Smooth muscle cell (in vitro differentiated cells): Measurements from ENCODE around the gene GATA5. TPM values are rescaled to one million over a fixed set of nuclear protein-coding genes. Genes with fewer than 3 reads are reported as not detected.

Experiments used
- DNase-seq: peaks from one replicate; lab custom pipeline; 2025; ENCODE audit not compliant: unreplicated experiment; lab: John Stamatoyannopoulos, UW
- H2AFZ ChIP-seq: fragments of 200-600 bp; sonication (generic); 2 replicates; pipeline ENCODE4 v1.6.0; 2016; ENCODE audit warnings: antibody characterized with exemption, low read depth, mild to moderate bottlenecking
- H3F3A ChIP-seq: fragments of 200-600 bp; sonication (generic); 2 replicates; pipeline ENCODE4 v1.6.0; 2017; ENCODE audit warnings: antibody characterized with exemption, low read depth
- H3K27ac ChIP-seq: fragments of 200-600 bp; sonication (generic); 2 replicates; pipeline ENCODE4 v1.5.1; 2016; ENCODE audit warnings: low read depth, mild to moderate bottlenecking
- H3K27me3 ChIP-seq: fragments of 200-600 bp; sonication (generic); 2 replicates; pipeline ENCODE4 v1.6.1; 2016; ENCODE audit warnings: low read depth, mild to moderate bottlenecking
- H3K36me3 ChIP-seq: fragments of 200-600 bp; sonication (generic); 2 replicates; pipeline ENCODE4 v1.5.1; 2016; ENCODE audit warnings: low read depth
- H3K4me1 ChIP-seq: fragments of 200-600 bp; sonication (generic); 2 replicates; pipeline ENCODE4 v1.5.1; 2016; ENCODE audit warnings: low read depth
- H3K4me2 ChIP-seq: fragments of 200-600 bp; sonication (generic); 2 replicates; pipeline ENCODE4 v1.6.0; 2016; ENCODE audit warnings: mild to moderate bottlenecking
- H3K4me3 ChIP-seq: fragments of 200-600 bp; sonication (generic); 2 replicates; pipeline ENCODE4 v1.5.1; 2016; ENCODE audit warnings: mild to moderate bottlenecking
- H3K79me2 ChIP-seq: fragments of 200-600 bp; sonication (generic); 2 replicates; pipeline ENCODE4 v1.6.0; 2016; ENCODE audit warnings: low read depth, mild to moderate bottlenecking
- H3K9ac ChIP-seq: fragments of 200-600 bp; sonication (generic); 2 replicates; pipeline ENCODE4 v1.6.0; 2016; ENCODE audit warnings: low read depth
- H3K9me3 ChIP-seq: fragments of 200-600 bp; sonication (generic); replicated peaks from 2 replicates; pipeline ENCODE4 v1.5.1; 2016; ENCODE audit warnings: low read depth
- H4K20me1 ChIP-seq: fragments of 200-600 bp; sonication (generic); 2 replicates; pipeline ENCODE4 v1.6.0; 2016; ENCODE audit warnings: low read depth
- CTCF ChIP-seq: fragments of 200-600 bp; sonication (generic); IDR thresholded peaks from 2 replicates; pipeline ENCODE4 v1.5.1; 2017; ENCODE audit warnings: borderline replicate concordance, mild to moderate bottlenecking, antibody characterized with exemption; ENCODE audit not compliant: insufficient read depth, poor library complexity, severe bottlenecking
- WGBS: methylation state at CpG from one replicate; pipeline ENCODE4 v1.1.7; 2016; ENCODE audit warnings: low lambda C conversion rate; 5-methylcytosine and 5-hydroxymethylcytosine counted together
- polyA plus RNA-seq: library from polyadenylated mRNA; unstranded; fragments of >200 nt; fragmentation: Nextera tagmentation; extraction: Ambion mirVana; gene quantifications from 2 replicates; pipeline ENCODE4 v1.2.1, GENCODE V29; 2016
- total RNA-seq: library from RNA; depleted of rRNA; stranded (reverse); fragments of >200 nt; gene quantifications from 2 replicates; pipeline ENCODE4 v1.2.3, GENCODE V29; 2014

Gene GATA5
- total and polyA plus RNA-seq, 2 experiments from 2014 or later: 1.9 to 9.2 TPM

- H3K9ac ChIP-seq: no peak overlapping the region
- no peak for DNase-seq
- no peaks in the 10 kb centered on the region for H3K27me3 ChIP-seq
- H4K20me1 ChIP-seq: no peaks in the 10 kb centered on the region
- no peak overlapping the region for H3K4me3 ChIP-seq
- H3K36me3 ChIP-seq: no peaks in the 10 kb centered on the region
- no peak for TF ChIP-seq CTCF
- 86% methylated on average over 42 of the region's 44 CpGs for WGBS
- H3K4me2 ChIP-seq: no peak overlapping the region
- no peaks in the 10 kb centered on the region for H3F3A ChIP-seq
- no peaks in the 10 kb centered on the region for H3K79me2 ChIP-seq
- H3K27ac ChIP-seq: no peak overlapping the region
- no peak overlapping the region for H2AFZ ChIP-seq
- H3K9me3 ChIP-seq: no peaks in the 10 kb centered on the region
- no peaks in the 10 kb centered on the region for H3K4me1 ChIP-seq
Measured at GRCh38 chr20:62446888-62447869, 28.6 kb downstream of the GATA5 start.

GRCh38 chr20:62446481-62446880 lies 29.3 kb downstream of the GATA5 start:
- Histone ChIP-seq H3K27me3 (no peaks in the 10 kb centered on the region), H3K36me3 (no peaks in the 10 kb centered on the region), H3K79me2 (no peaks in the 10 kb centered on the region), H3K4me3 (no peak overlapping the region), H4K20me1 (no peaks in the 10 kb centered on the region), H3K4me1 (no peaks in the 10 kb centered on the region), H3K4me2 (no peak overlapping the region), H3K9ac (no peak overlapping the region), H3F3A (no peaks in the 10 kb centered on the region), H3K9me3 (no peaks in the 10 kb centered on the region), H3K27ac (no peak overlapping the region), H2AFZ (no peak overlapping the region)
- TF ChIP-seq CTCF: no peak
- DNase-seq: no peak
- 70% methylated on average over 12 of the region's 12 CpGs for WGBS

DNA sequence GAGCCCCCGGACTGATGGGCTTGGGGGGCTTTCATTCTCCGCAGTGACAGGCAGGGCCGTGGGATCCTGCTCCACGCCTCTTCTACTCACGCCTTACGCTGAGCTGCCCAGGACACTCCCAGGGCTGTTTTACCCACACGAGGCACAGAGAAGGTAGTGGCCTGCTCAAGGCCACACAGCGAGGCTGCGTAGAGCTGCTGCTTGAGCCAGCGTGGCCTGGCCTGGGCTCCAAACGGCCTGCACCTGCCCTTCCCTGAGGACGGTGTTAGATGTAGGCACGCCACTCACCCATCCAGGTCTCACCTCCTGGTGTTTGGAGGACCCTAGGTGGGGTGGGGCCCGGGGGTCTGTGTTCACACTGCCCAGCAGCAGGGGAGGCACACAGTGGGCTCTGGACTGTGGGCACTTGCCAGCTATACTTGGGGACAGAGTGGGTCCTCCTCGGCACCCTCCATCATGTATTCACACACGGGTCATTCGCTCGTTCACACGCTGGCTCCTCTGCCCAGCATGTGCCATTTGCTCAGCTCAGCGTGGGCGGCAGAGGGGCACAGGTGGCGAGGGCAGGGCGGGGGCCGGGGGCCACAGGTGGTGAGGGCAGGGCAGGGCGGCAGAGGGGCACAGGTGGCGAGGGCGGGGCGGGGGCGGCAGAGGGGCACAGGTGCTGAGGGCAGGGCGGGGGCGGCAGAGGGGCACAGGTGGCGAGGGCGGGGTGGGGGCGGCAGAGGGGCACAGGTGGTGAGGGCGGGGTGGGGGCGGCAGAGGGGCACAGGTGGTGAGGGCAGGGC lies 30.0 kb downstream of the GATA5 start:
- Histone ChIP-seq H3K4me2 (no peak overlapping the region), H3K27me3 (no peaks in the 10 kb centered on the region), H3K4me1 (no peaks in the 10 kb centered on the region), H3K79me2 (no peaks in the 10 kb centered on the region), H2AFZ (no peak overlapping the region), H3F3A (no peaks in the 10 kb centered on the region), H3K36me3 (no peaks in the 10 kb centered on the region), H3K9ac (no peak overlapping the region), H3K27ac (no peak overlapping the region), H4K20me1 (no peaks in the 10 kb centered on the region), H3K9me3 (no peaks in the 10 kb centered on the region), H3K4me3 (no peak overlapping the region)
- 92% methylated on average over 27 of the region's 36 CpGs for WGBS
- no peak for TF ChIP-seq CTCF
- no peak for DNase-seq
